ENCODE data around the gene GMDS. TPM values are rescaled to one million over a fixed set of nuclear protein-coding genes. Genes with fewer than 3 reads are reported as not detected.

Gene GMDS
- total and polyA plus RNA-seq, 2 donors (not counting 3 experiments of a cell fraction or from before 2014, with no cell fraction given), result 9.8 to 23.5 TPM

DNA sequence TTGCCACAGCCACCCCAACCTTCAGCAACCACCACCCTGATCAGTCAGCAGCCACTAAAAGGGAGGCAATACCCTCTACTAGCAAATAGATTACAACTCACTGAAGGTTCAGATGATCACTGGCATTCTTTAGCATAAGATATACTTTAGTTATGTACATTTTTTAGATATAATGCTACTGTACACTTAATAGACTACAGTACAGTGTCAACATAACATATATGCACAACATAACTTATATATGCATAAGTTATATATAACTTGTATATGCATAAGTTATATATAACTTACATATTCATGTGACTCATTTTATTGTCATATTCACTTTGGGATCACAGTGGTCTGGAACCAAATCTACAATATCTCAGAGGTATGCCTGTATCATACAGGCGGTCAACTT lies 61.7 kb downstream of the GMDS start:
- DNase-seq (ENCODE audit: low read depth, low spot score), result no peak
- no peak for TF ChIP-seq GATA2 (IDR thresholded peaks at IDR 0.05; ENCODE audit: insufficient read depth, insufficient read length, low read depth, low read length)
- no peak for TF ChIP-seq JUN (IDR thresholded peaks at IDR 0.05; ENCODE audit: borderline replicate concordance, insufficient read depth, insufficient read length, low read depth)
- TF ChIP-seq, protein P1, sequence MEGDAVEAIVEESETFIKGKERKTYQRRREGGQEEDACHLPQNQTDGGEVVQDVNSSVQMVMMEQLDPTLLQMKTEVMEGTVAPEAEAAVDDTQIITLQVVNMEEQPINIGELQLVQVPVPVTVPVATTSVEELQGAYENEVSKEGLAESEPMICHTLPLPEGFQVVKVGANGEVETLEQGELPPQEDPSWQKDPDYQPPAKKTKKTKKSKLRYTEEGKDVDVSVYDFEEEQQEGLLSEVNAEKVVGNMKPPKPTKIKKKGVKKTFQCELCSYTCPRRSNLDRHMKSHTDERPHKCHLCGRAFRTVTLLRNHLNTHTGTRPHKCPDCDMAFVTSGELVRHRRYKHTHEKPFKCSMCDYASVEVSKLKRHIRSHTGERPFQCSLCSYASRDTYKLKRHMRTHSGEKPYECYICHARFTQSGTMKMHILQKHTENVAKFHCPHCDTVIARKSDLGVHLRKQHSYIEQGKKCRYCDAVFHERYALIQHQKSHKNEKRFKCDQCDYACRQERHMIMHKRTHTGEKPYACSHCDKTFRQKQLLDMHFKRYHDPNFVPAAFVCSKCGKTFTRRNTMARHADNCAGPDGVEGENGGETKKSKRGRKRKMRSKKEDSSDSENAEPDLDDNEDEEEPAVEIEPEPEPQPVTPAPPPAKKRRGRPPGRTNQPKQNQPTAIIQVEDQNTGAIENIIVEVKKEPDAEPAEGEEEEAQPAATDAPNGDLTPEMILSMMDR (IDR thresholded peaks at IDR 0.05; ENCODE audit: extremely low read depth in 1 of 2, insufficient read depth in 1 of 2, low read depth in 1 of 2, low read length in 2 of 2), result no peak
- TF ChIP-seq EZH2 (IDR thresholded peaks at IDR 0.05; ENCODE audit: borderline replicate concordance, low read depth, low read length, severe bottlenecking), result no peak
- TF ChIP-seq POLR2A (IDR thresholded peaks at IDR 0.05; ENCODE audit: low read depth, low read length), result no peak
- no peak for TF ChIP-seq FOS (IDR thresholded peaks at IDR 0.05; ENCODE audit: borderline replicate concordance, insufficient read depth, low read length)
- TF ChIP-seq MYC (IDR thresholded peaks at IDR 0.05; ENCODE audit: low read depth, low read length), result no peak
- TF ChIP-seq, protein P2, sequence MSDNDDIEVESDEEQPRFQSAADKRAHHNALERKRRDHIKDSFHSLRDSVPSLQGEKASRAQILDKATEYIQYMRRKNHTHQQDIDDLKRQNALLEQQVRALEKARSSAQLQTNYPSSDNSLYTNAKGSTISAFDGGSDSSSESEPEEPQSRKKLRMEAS (IDR thresholded peaks at IDR 0.05; ENCODE audit: insufficient read depth, insufficient read length), result no peak
- no peak for FAIRE-seq
- H2AFZ ChIP-seq (ENCODE audit: low read depth, low read length), result no peak overlapping the region
- dilution Hi-C loops (cut with MboI; ENCODE audit: extremely low pct_ligation_motif_present, low sequenced_read_pairs), result no loop called here
- H3K4me2 ChIP-seq (ENCODE audit: insufficient read depth, low read length), result no peak overlapping the region
- no peaks in the 10 kb centered on the region for H3K36me3 ChIP-seq (ENCODE audit: control insufficient read depth in 2 of 2, extremely low read depth in 1 of 2, insufficient read depth in 2 of 2, low read length in 2 of 2)
- intact Hi-C loops (cut with micrococcal nuclease), result no loop called here
- no peak overlapping the region for H3K9ac ChIP-seq (replicated peaks; ENCODE audit: extremely low read depth, insufficient read depth, low read length)
- no peaks in the 10 kb centered on the region for H3K79me2 ChIP-seq (ENCODE audit: control insufficient read depth, insufficient read depth, low read length)
- ChIA-PET POLR2A (no interaction called here), CTCF (no interaction called here)
- H4K20me1 ChIP-seq (replicated peaks; ENCODE audit: control insufficient read depth, extremely low read depth, insufficient read depth, low read length), result no peaks in the 10 kb centered on the region
- no peak overlapping the region for H3K27ac ChIP-seq (ENCODE audit: insufficient read depth, low read depth, low read length)
- BruUV-seq (replicated peaks), result no TSS peak
- no peaks in the 10 kb centered on the region for H3K9me1 ChIP-seq (replicated peaks; ENCODE audit: control insufficient read depth, extremely low read depth, insufficient read depth, low read length)
- H3K9me3 ChIP-seq (replicated peaks; ENCODE audit: control insufficient read depth, insufficient read depth, low read length), result no peaks in the 10 kb centered on the region
- no peaks in the 10 kb centered on the region for H3K27me3 ChIP-seq (ENCODE audit: control insufficient read depth in 2 of 2, insufficient read depth in 2 of 2, low read length in 2 of 2)
- peaks cover 3% of the 10 kb centered on the region for H3K4me1 ChIP-seq (ENCODE audit: control insufficient read depth, extremely low read depth, insufficient read depth, low read length)
- H3K4me3 ChIP-seq (replicated peaks in 1 of 3; ENCODE audit: insufficient read depth in 1 of 3, low read depth in 1 of 3, low read length in 3 of 3), result no peak overlapping the region

Data from endothelial cell of umbilical vein (primary cell).